Lung (tissue), 12 donors: ENCODE measurements around the gene C1orf21. TPM values are rescaled to one million over a fixed set of nuclear protein-coding genes. Genes with fewer than 3 reads are reported as not detected.

Source experiments
- ATAC-seq: fragments of 200-7000 bp; cut with Tn5 transposase; one replicate; pipeline ENCODE4 v1.9.1; 2020; ENCODE audit warnings: moderate number of reproducible peaks; ENCODE audit not compliant: insufficient read depth, low FRiP score
- DNase-seq, 3 donors: peaks; one replicate each; pipeline ENCODE4 v3.0.0-alpha.2; 2013 to 2017
- H3K27ac ChIP-seq, 2 donors: one replicate each; pipeline ENCODE4 v1.5.1; 2013; ENCODE audit warnings: mild to moderate bottlenecking in 2 of 2, moderate library complexity in 2 of 2, control low read depth in 1 of 2, inconsistent platforms in 1 of 2, low read depth in 1 of 2, low read length in 1 of 2
- H3K27me3 ChIP-seq, 3 donors: one replicate each; pipeline ENCODE4 v1.5.1; 2013; ENCODE audit warnings: low read length in 2 of 3; ENCODE audit not compliant: control insufficient read depth in 3 of 3, insufficient read depth in 3 of 3
- H3K36me3 ChIP-seq, 4 donors: one replicate each; pipeline ENCODE4 v1.5.1; 2013; ENCODE audit warnings: low read length in 4 of 4, mild to moderate bottlenecking in 1 of 4, moderate library complexity in 1 of 4; ENCODE audit not compliant: control insufficient read depth in 4 of 4, insufficient read depth in 4 of 4
- H3K4me1 ChIP-seq, 5 donors: one replicate each; pipeline ENCODE4 v1.5.1; 2013; ENCODE audit warnings: low read length in 5 of 5, mild to moderate bottlenecking in 2 of 5, moderate library complexity in 1 of 5; ENCODE audit not compliant: control insufficient read depth in 5 of 5, insufficient read depth in 5 of 5
- H3K4me3 ChIP-seq: one replicate; pipeline ENCODE4 v1.5.1; 2013; ENCODE audit warnings: mild to moderate bottlenecking, control low read depth, moderate library complexity
- H3K9ac ChIP-seq, 2 donors: one replicate each; pipeline ENCODE4 v1.5.1; 2013; ENCODE audit warnings: low read length in 2 of 2, control low read depth in 1 of 2; ENCODE audit not compliant: insufficient read depth in 1 of 2
- H3K9me3 ChIP-seq, 4 donors: one replicate each; pipeline ENCODE4 v1.5.1; 2013; ENCODE audit warnings: low read length in 3 of 4, mild to moderate bottlenecking in 1 of 4, moderate library complexity in 1 of 4; ENCODE audit not compliant: control insufficient read depth in 4 of 4, insufficient read depth in 3 of 4
- WGBS, 2 donors: extraction: QIAGEN DNeasy Blood & Tissue Kit; methylation state at CpG; one replicate each; pipeline ENCODE4 v1.1.7; 2013; 5-methylcytosine and 5-hydroxymethylcytosine counted together
- polyA plus RNA-seq, 2 donors: library from polyadenylated mRNA; stranded (reverse); fragments of 200-250 nt; gene quantifications; one replicate each; pipeline ENCODE4 v1.2.1, GENCODE V29; 2013
- total RNA-seq, 2 donors: library from RNA; depleted of rRNA in 1 of 2; stranded (reverse); fragments of >200 nt in 1 of 2; gene quantifications; one replicate each; pipeline ENCODE4 v1.2.1, GENCODE V29; 2014 to 2021
- TF ChIP-seq, protein P1 (sequence below): IDR thresholded peaks from 2 replicates; pipeline ENCODE4 v1.5.1; 2012; ENCODE audit warnings: mild to moderate bottlenecking; ENCODE audit errors: control extremely low read depth, extremely low read depth
- donor health status: control.
- donor health status: control.
- donor health status: Bipolar disorder and iron deficiency.
- donor health status: healthy.
- donor health status: DM: yes; HTN: yes; CAD: no.

C1orf21 gene
- total and polyA plus RNA-seq, 4 donors, result 16.2 to 59.9 (median 45.5) TPM

DNA sequence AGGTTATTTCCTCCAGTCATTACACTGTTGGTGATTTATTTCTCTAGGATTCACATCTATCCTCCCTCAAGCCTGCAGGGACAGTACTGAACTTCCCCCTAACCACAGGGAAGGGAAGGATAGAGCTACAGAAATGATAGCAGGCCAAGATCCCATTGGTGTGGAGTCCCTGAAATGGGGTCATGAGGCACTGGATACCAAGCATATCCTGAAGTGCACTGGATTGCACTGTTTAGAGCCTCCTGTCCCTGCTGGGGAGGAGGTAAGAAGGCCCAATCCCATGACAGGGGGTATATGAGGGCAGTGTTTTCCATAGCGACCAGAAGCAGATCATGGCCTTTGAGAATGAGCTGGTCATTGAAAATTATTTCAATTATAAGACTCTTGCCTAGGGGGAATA is 56.8 kb downstream of the C1orf21 start:
- peaks cover 0 to 19% (median 0%) of the 10 kb centered on the region in 5 donors for H3K4me1 ChIP-seq
- H3K9ac ChIP-seq, result no peak overlapping the region
- H3K27ac ChIP-seq, result no peak overlapping the region
- WGBS, 2 donors, result 92 to 100% methylated on average over 1 of the region's 1 CpG
- DNase-seq (no peak), ATAC-seq (no peak)
- no peaks in the 10 kb centered on the region for H3K27me3 ChIP-seq
- TF ChIP-seq, protein P1, sequence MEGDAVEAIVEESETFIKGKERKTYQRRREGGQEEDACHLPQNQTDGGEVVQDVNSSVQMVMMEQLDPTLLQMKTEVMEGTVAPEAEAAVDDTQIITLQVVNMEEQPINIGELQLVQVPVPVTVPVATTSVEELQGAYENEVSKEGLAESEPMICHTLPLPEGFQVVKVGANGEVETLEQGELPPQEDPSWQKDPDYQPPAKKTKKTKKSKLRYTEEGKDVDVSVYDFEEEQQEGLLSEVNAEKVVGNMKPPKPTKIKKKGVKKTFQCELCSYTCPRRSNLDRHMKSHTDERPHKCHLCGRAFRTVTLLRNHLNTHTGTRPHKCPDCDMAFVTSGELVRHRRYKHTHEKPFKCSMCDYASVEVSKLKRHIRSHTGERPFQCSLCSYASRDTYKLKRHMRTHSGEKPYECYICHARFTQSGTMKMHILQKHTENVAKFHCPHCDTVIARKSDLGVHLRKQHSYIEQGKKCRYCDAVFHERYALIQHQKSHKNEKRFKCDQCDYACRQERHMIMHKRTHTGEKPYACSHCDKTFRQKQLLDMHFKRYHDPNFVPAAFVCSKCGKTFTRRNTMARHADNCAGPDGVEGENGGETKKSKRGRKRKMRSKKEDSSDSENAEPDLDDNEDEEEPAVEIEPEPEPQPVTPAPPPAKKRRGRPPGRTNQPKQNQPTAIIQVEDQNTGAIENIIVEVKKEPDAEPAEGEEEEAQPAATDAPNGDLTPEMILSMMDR, result no peak
- H3K4me3 ChIP-seq, result no peak overlapping the region
- H3K9me3 ChIP-seq, result no peaks in the 10 kb centered on the region
- no peaks in the 10 kb centered on the region for H3K36me3 ChIP-seq

DNA sequence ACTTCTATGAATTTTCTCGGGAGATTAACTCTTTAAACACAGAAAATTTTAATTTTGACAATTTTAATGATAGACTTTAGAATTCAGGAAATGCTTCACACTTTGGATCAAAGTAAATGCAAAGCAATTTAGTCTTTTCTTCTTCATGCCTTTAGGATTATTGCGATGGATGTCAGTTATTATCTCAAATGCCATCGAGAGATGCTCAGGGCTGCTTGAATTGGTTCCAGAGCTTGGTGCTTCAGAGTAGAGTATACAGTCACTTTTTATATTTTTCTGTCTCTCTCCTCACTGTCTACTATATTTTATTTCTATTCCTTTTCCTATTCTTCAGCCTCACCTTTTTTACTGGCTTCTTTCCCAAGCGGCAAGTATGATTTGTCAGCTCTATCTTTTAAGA is 59.2 kb downstream of the C1orf21 start:
- Histone ChIP-seq H3K27ac (no peak overlapping the region), H3K9me3 (no peaks in the 10 kb centered on the region), H3K27me3 (no peaks in the 10 kb centered on the region), H3K9ac (no peak overlapping the region), H3K36me3 (no peaks in the 10 kb centered on the region), H3K4me1 (peaks cover 0 to 18% (median 0%) of the 10 kb centered on the region in 5 donors), H3K4me3 (no peak overlapping the region)
- DNase-seq (no peak), ATAC-seq (no peak)
- TF ChIP-seq, protein P1, result no peak
- 94 to 96% methylated on average over 4 of the region's 4 CpGs for WGBS, 2 donors

DNA sequence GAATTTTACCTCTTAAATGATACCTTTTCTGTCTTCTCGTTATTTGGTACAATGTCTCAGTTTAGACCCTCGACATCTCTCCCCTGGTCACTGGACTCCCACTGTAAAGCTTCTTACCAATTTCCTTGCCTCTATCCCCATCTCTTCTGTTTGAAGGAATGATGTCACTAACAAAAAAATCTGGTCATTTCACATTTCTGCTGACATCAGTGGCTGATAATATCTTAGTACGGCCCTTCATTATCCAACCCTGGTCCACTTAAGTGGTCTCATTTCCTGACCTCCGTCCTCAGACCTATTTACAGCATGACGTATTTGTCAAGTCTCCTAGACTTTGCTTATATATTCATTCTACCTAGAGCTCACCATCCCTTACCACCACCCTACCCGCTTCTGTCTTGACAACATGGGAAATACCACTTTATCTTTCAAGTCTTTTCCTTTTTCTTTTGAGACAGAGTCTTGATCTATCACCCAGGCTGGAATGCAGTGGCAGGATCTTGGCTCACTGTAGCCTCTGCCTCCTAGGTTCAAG is 60.9 kb downstream of the C1orf21 start:
- no peaks in the 10 kb centered on the region for H3K36me3 ChIP-seq
- H3K9ac ChIP-seq, result no peak overlapping the region
- TF ChIP-seq, protein P1, result no peak
- H3K4me1 ChIP-seq, result peaks cover 0 to 22% (median 2%) of the 10 kb centered on the region in 5 donors
- ATAC-seq (no peak), DNase-seq (no peak)
- no peak overlapping the region for H3K4me3 ChIP-seq
- 95 to 96% methylated on average over 6 of the region's 6 CpGs for WGBS, 2 donors
- no peak overlapping the region for H3K27ac ChIP-seq
- no peaks in the 10 kb centered on the region for H3K9me3 ChIP-seq
- no peaks in the 10 kb centered on the region for H3K27me3 ChIP-seq

DNA sequence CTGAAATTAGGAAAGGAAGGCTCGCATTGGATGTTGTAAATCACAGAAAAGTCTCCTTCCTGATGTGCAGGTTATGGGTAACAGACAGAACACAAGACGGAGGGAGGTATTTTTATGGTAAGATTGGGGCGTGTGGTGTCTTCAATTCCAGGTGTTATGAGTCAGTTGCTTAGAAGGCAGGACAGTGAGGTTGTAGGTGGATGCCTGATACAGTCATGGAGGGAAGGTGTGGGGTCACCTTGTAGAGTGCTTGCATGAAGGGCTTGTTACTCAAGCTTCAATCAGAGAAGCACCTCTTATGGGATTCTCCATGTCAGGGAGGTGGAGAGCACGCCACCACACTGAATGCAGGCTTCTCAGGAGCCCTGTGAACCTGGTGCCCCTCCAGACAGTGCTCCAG is 63.1 kb downstream of the C1orf21 start:
- Histone ChIP-seq H3K27me3 (no peaks in the 10 kb centered on the region), H3K9me3 (no peaks in the 10 kb centered on the region), H3K9ac (no peak overlapping the region), H3K4me3 (no peak overlapping the region), H3K4me1 (peaks cover 0 to 16% (median 13%) of the 10 kb centered on the region in 5 donors), H3K36me3 (no peaks in the 10 kb centered on the region), H3K27ac (no peak overlapping the region)
- DNase-seq (no peak), ATAC-seq (no peak)
- 94 to 95% methylated on average over 4 of the region's 4 CpGs for WGBS, 2 donors
- TF ChIP-seq, protein P1, result no peak
